ENCODE results near the gene MAPK10.

The MAPK10 gene

GRCh38 chr4:86272669-86273068 is 87.2 kb downstream of the MAPK10 start:
- DNase-seq, result no peak

DNA sequence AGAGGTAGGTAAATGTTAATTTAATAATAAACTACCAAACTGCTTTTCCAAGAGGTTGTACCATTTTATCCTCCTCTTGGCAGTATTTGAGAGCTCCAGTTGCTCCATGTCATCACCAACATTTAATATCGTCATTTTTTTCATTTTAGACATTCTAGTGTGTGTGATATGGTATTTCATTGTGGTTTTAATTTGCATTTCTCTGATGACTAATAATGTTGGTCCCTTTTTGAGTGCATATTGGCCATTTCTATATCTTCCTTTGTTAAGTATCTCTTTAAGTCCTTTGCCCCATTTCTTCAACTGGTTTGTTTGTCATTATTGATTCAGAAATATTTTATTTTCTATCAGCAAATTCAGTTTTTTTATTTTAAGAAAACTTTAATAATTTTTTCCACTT is 88.8 kb downstream of the MAPK10 start:
- DNase-seq, result no peak

DNA sequence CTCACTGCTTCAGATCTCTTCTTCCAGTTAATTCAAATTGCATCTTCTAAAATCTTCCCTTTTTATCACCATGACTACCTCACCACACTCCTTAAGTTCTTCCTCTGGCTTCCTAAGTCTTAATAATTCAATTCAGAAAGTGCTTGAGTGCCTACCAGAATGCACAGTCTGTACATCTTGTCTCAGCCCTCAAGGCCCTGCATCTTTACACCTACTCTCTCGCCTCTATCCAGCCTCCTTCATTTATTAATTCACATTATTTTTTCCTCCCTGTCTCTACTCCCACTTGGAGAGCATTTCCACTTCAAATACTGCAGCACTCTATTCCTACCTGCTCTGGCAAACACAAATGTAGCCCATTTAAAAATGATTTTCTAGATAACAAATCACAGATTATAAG is 90.5 kb downstream of the MAPK10 start:
- DNase-seq, result no peak

DNA sequence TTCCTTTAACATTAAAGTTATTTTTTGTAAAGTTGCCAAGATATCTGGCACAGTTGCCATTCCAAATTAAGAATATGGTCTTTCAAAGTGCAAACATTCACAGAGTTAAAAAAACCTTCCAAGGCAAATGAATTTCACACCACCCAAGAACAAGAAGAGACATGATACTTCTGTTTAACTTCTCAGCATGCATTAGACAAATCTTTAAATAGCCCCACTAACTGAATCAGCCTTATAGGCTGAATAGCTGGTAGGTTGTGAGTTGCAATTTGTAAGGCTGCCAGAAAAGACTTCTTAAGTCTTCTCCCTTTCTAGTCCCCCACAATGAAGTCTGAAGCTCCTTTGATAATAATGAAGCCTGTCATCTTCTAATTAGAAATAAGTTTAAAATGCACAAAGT is 95.6 kb downstream of the MAPK10 start:
- DNase-seq, result no peak

DNA sequence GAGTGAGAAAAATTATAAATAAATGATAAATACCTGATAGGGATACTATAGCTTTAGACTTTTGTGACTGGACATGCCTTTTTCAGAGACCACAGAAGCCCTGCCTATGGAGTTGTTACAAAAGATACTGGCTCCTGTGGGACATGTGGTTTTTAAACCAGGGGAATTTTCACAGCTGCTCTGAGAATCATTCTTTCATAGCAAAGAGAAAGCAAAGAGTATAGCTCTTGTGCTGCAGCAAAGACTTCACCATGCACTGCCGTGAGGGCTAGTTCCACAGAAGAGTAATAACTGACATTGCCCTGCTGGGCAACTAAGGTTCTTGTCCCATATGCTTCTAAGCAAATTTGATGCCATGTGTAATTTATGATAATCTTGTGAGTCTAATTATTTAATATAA is 98.2 kb downstream of the MAPK10 start:
- no peak for DNase-seq

GRCh38 chr4:86256086-86256485 is 103.8 kb downstream of the MAPK10 start:
- no peak for DNase-seq

DNA sequence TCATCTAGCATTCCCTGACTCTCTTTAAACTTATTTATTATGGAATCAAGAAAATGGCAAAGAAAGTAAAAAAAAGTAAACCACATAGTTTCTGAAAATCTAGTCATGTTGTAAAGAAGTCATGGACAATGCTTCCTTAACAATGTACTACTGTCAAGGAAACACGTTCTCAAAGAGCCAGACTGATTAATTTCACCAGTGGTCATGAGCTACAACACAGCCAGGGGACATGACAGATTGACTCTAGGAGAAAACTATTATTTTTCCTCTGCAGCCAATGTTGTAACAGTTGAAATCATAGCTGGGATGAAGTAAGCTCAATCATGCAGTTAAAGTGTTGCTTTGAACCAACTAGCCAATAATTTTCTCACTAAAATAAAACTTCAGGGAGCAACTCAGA is 109.2 kb downstream of the MAPK10 start:
- no peak for DNase-seq

GRCh38 chr4:86250006-86250405 is 109.8 kb downstream of the MAPK10 start:
- no peak for DNase-seq

GRCh38 chr4:86249074-86249473 is 110.8 kb downstream of the MAPK10 start:
- DNase-seq, result no peak

- DNase-seq, result no peak
Measured at GRCh38 chr4:86247906-86248305, 111.9 kb downstream of the MAPK10 start.

- DNase-seq, result no peak
Measured at GRCh38 chr4:86247320-86247719, 112.5 kb downstream of the MAPK10 start.

- no peak for DNase-seq
Measured at GRCh38 chr4:86243750-86244149, 116.1 kb downstream of the MAPK10 start.

- DNase-seq, result no peak
Measured at GRCh38 chr4:86242677-86243076, 117.2 kb downstream of the MAPK10 start.

DNA sequence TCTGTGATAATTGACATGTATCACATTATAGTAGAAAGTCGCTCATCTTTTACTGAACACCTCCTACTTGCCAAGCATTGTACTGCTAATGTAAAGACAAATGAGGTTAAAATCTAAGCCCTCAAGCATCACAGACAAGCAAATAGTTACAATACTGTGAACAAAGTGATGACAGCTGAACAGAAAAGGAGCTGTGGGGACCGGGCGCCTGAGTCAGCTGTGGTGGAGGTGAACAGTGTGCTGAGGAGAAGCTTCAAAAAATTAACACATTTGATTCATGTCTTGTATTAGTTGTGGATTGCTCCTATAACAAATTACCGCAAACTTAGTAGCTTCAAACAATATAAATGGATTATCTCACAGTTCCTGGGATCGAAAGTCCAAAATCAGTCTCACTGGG is 124.3 kb downstream of the MAPK10 start:
- DNase-seq, result no peak

GRCh38 chr4:86233681-86234080 is 126.2 kb downstream of the MAPK10 start:
- DNase-seq, result no peak

- DNase-seq, result no peak
Measured at GRCh38 chr4:86233090-86233489, 126.8 kb downstream of the MAPK10 start.

GRCh38 chr4:86223472-86223871 is 136.4 kb downstream of the MAPK10 start:
- no peak for DNase-seq

DNA sequence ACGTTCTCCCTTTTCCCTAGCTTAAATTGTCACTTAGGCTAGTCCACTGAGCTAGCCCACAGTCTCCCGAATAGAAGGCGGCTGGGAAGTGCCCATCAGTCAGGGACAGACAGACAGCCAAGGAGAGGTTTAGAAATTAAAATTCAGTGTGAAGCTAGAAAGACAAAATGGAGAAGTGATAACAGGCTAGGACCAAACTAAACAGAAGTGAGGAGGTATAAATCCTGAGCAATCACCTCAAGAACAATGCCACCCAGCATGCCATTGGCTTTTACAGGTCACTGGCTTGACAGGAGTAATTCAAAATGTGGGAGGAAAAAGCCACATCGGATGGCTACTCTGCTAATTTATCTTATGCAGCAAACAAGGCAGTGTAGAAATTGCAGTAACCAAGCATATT is 138.9 kb downstream of the MAPK10 start:
- DNase-seq, result no peak

DNA sequence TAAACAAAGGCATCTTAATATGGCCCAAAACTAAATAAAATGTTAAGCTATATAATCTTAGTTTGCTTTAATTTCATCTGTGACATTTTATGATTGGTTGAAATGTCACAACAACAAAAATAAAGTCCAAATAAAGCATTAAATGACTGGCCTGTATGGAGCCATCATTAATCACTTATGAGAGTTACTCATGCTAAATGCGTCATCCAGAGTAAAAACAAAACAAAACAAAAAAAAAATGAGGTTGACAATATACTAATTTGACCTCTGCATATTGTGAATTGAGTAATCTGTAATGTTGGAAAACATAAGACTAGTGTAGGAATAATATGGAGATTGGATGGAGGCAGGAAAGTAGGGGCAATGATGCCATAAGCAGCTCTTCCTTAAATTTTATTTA is 139.7 kb downstream of the MAPK10 start:
- DNase-seq, result no peak

- DNase-seq, result no peak
Measured at GRCh38 chr4:86218746-86219473, 140.9 kb downstream of the MAPK10 start.

DNA sequence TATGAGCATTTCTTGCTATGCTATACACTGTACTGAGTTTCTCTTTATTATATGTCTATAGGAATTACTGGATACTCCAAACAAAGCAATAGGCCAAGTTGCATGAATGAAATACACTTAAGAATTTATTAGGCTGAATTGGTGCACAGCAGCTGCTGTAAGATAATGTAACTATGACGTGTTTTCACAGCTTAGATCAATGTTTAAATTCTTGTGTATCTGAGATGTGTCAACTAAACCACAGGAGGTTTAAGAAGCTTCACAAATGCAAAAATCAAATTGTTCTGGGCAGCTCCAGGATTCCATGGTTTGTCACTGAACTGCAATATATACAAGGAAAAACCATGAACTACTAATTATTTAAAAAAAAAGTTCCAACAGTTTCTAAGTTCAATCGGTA is 156.7 kb downstream of the MAPK10 start:
- no peak for DNase-seq

GRCh38 chr4:86185659-86186058 is 174.2 kb downstream of the MAPK10 start:
- no peak for DNase-seq

GRCh38 chr4:86184901-86185285 is 175.0 kb downstream of the MAPK10 start:
- no peak for DNase-seq

- DNase-seq, result no peak
Measured at GRCh38 chr4:86184216-86184900, 175.5 kb downstream of the MAPK10 start.

DNA sequence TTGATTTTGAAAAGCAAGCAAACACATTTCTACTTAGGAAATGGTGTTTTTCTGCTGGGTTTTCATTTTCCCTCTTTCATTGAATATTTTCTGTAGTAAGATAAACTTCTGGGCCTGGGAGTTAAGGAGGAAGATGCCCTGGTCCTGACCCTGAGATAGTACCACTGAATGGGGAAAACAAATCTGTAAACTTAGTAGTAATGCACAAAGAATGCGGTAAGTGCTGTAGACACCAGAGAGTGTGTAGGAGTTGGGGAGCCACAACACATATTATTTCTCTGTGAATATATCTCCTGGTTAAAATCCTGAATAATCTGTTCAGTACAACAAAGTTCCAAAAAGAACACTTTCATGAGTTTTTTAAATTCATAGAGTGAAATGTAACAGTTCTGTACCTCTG is 178.3 kb downstream of the MAPK10 start:
- no peak for DNase-seq
